Measurements from ENCODE around the gene FOXA3.
"Not testable (repeated sequence)": the region's sequence is repeated elsewhere in the genome, so short reads cannot be mapped to it uniquely, and the experiment has no call there.

Gene FOXA3

DNA sequence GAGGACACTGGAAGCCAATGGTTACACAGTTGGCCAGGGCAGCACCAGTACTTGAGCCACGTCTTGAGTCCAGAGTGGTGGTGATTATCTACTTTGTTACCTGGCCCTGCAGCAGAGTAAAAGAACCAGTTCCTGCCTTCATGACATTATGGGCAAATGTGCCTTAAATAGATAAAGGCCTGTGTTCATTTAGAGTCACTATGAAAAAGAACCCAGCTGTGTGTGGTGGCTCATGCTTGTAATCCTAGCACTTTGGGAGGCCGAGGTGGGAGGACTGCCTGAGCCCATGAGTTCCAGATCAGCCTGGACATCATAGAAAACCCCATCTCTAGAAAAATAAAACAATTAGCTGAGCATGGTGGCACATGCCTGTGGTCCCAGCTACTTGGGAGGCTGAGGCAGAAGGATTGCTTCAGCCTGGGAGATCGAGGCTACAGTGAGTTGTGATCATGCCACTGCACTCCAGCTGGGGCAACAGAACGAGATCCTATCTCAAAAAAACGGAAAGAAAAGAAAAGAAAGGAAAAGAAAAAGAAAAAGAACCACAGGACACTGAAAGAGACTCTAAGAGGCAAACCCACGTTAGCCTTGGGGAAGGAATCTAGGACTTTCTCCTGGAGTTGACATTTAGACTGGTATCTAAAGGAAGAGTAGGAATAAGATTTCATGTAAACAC is 25.2 kb downstream of the FOXA3 start:
- DNase-seq (ENCODE audit: low read depth in 2 of 2) = no peak

- no peak for DNase-seq (ENCODE audit: low read depth in 2 of 2)
Measured at GRCh38 chr19:45890877-45891276, 26.8 kb downstream of the FOXA3 start.

GRCh38 chr19:45895519-45895972 is 31.4 kb downstream of the FOXA3 start:
- no peak for DNase-seq (ENCODE audit: low read depth in 2 of 2)

DNA sequence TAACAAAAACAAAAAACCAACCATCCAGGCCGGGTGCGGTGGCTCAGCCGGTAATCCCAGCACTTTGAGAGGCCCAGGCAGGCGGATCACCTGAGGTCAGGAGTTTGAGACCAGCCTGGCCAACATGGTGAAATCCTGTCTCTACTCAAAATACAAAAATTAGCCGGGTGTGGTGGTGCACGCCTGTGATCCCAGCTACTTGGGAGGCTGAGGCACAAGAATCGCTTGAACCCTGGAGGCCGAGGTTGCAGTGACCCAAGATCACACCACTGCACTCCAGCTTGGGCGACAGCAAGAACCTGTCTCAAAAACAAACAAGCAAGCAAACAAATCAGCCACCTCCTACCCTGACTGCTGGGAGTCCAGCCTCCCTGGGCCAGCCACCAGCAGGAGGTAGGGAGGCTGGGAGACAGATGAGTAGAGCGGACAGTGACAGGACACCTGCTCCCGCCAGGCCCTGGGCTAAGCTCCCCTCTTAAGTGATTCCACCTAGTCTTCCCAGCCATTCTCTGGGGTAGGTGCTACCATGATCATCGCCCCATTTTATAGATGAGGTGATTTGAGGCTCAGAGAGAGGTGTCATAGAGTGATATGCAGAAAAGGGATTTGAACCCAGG is 32.0 kb downstream of the FOXA3 start:
- DNase-seq (ENCODE audit: low read depth in 2 of 2) = not testable (repeated sequence)

GRCh38 chr19:45897261-45897812 is 33.2 kb downstream of the FOXA3 start:
- DNase-seq (ENCODE audit: low read depth in 2 of 2) = no peak

GRCh38 chr19:45899253-45899652 is 35.1 kb downstream of the FOXA3 start:
- DNase-seq (ENCODE audit: low read depth in 2 of 2) = no peak

DNA sequence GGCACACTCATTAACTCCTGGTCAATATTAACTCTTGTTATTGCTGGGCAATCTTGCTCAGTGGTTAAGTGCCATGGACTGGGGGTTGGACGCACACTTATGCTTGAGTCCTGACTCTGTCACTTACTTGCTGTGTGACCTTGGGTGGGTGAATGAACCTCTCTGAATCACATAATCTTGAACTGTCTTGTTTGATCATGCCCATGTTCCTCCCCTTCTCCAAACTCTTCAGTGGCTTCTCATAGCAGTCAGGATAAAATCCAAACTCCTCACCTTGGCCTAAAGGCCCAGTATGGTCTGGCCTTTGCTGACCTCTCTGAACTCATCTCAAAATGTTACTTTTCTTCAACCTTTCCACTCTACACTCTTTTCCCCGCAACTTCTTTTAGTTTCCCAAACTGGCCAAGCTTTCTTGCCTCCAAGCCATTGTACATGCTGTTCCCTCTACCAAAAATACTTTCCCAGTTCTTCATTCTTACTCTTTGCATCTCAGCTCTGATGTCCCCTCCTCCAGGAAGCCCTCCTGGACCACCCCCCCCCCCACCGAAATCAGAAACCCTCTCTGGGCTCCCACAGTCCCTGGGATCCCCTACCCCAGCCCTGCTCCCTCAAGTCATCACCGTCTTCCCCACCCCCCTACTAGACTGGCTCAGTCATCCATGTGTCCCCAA is 35.9 kb downstream of the FOXA3 start:
- no peak for DNase-seq (ENCODE audit: low read depth in 2 of 2)

DNA sequence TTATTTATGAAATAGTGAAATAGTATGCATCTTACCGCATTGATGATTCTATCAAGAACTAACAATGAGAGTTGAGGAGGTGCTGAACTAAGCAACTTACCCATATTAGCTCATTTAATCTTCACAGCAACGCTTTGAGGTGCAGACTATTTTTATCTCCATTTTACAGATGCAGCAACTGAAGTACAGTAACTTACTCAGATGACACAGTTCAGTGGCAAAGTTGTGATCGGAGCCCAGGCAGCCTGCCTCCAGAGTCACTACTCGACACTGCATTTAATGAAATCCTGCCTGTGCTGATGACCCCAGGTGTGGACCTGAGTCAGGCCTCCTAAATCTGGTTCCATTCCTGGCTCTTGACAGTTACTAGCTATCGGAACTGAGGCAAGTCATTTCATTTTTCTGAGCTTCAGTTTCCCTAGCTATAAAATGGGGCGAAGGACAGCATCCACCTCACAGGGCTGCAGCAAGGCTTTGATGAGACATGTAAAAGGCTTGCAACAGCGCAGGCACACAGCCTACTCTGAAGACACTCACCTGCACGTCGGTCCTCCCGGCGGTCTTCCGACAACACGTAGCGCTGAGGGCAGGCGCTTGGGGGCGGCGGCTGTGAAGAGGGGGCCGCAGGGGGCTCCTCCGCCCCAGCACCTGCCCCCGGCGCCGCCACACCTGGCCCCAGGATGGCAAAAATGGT is 36.8 kb downstream of the FOXA3 start:
- no peak for DNase-seq (ENCODE audit: low read depth in 2 of 2)

GRCh38 chr19:45901432-45901911 is 37.3 kb downstream of the FOXA3 start:
- DNase-seq (ENCODE audit: low read depth in 2 of 2) = no peak

DNA sequence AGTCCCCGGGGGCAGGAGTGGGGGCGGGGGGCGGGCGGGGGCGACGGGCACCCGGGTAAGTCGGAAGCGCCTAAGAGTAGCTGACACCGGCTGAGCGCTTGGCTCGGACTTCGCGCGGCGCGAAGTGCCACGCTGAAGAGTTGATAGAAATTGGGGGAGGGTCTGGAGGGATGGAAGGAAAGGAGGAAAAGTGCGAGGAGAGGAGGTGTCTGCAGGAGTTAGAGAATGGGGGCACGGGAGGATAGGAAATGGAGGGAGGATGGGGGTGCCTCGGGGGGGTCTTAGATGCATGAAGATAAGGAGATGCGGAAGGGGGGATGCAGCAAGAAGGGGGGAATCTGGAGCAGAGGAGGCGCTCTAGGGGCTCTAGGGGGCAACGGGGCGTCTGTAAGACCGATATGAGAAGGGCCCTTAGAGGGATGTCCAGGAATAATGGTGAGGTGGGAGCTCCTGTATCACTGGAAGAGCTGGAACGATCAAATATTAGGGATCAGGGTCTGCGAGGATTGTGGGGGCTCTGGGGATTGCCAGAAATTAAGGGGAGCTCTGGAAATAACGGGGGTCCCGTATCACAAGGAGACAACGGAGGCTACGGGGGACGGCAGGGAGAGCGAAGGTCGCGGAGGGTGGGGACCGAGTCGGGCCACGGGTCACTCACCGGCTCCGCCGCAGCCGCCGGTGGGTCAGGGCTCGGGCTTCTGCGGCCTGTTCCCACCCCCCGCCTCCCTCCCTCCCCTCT is 38.0 kb downstream of the FOXA3 start, which contains the start of gene MYPOP:
TSS of gene MYPOP (minus strand) at position 702 of the 739 bp plus-strand sequence. CDS start 840 bp downstream, outside the sequence.
- no peak for DNase-seq (ENCODE audit: low read depth in 2 of 2)

DNA sequence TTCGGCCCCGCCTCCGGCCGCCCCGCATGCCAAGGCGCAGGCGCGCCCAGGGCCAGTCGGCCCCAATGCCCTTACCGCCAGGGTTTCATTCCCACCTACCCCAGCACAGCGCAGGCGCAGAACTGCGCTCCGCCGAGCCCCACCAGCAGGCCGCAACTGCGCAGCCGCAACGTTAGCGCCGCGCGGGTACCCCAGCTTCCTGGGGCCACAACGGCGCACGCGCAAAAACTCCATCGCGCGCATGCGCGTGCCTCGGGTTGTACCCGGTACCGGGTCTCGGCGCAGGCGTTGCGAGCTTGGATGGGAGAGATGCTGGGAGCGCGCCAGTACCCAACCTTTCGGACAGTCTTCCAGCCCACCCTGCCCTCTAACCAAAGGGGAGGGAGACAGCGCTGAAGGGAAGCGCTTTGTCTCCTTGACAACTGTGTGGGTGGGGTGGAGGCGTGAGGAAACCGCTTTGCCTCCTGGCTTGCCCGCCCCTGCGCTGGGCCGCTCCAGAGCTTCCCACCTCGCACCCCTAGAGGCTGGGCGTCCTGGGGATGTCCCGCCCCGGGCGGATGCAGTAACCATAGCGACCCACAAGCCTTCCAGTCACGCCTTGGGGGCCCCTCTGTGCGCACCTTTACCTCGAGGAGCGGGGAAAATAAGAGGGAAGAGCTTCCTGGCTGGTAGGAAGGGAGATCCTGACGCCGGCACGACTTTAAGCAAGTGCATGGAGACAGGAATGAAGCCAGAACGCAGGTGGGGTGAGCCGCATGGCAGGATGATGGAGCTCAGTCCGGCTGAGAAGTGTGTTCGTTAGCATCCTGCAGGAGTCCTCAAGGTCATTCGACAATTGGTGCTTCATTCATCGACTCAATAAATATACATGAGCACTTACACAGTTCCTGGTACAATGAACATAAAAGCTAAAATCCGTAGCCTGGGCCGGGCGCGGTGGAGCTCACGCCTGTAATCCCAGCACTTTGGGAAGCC is 38.8 kb downstream of the FOXA3 start:
- peak; percentile 99 for DNase-seq (ENCODE audit: low read depth in 2 of 2)

- no peak for DNase-seq (ENCODE audit: low read depth in 2 of 2)
Measured at GRCh38 chr19:45905011-45905410, 40.9 kb downstream of the FOXA3 start.

DNA sequence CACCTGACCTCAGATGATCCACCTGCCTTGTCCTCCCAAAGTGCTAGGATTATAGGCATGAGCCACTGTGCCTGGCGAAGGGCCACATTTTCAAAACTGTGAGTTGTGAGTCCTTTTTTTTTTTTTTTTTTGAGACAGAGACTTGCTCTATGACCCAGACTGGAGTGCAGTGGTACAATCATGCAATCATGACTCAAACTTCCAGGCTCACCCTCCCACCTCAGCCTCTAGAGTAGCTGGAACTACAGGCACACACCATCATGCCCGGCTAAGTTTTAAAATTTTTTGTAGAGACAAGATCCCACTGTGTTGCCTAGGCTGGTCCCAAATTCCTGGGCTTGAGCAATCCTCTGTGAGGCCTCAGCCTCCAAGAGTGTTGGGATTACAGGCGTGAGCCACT is 42.1 kb downstream of the FOXA3 start:
- no peak for DNase-seq (ENCODE audit: low read depth in 2 of 2)

DNA sequence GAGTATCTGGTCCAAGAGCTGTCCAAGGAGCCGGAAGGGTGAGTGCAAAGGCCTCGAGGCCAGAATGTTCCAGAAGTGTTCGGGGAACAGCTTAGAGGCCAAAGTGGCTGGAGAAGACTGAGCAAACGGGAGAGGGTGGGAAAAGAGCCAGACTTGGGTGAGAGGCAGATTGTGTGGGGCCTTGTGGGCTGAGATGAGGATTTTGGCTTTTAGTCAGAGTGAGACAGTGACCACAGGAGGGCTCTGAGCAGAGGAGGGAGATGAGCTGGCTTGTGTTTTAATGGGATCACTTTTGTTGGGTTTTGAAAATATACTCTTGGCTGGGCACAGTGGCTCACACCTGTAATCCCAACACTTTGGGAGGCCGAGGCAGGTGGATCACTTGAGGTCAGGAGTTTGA is 44.8 kb downstream of the FOXA3 start:
- DNase-seq (ENCODE audit: low read depth in 2 of 2) = no peak

- DNase-seq (ENCODE audit: low read depth in 2 of 2) = no peak
Measured at GRCh38 chr19:45911291-45911690, 47.2 kb downstream of the FOXA3 start.

DNA sequence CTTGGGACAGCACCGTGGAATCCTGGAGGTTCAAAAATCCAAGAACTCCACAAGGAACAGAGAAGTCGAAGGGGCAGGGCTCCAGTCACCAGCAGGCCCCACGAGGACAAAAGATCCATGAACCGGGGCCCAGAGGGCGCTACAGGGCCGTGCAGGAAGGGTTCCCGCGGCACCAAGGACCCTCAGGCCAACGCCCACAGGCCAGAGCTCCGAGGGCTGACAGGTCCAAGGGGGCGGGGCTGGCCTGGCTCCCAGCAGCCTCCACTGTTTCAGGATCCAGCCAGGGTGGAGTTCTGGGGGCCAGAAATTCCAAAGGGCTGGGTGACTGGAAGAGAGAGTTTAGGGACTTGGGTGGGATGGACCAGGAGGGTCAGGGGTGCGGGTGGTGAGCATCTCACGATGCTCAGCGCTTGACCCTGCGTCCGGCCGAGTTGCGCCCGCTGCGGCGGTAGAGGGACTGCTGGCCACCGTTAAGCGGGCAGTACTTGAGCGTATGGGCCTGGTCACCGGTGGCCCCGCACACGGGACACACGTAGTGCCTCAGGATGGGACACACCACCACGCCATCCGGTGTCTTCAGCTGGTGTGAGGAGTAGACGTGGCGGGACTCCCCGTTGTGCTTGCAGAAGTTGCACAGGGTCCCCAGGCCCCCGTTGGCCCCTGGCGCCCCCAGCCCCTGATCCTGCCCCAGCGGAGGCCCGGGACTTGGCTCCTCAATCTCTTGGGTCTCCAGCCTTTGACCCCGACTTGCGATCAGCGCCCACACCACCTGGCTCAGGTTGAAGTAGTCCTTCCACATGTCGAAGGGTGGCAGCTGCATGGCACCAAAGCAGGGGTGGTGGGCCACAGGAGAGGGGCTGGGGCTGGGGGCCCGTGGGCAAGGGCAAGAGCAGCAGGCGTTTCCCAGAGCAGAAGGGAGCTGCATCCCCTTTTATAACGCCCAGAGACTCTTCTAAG is 50.0 kb downstream of the FOXA3 start, which contains the start of gene NANOS2:
TSS of gene NANOS2 (minus strand) at position 905 of the 957 bp plus-strand sequence. CDS start at position 820, 85 bp downstream.
- DNase-seq (ENCODE audit: low read depth in 2 of 2) = no peak

- DNase-seq (ENCODE audit: low read depth in 2 of 2) = no peak
Measured at GRCh38 chr19:45917421-45918091, 53.4 kb downstream of the FOXA3 start.

- no peak for DNase-seq (ENCODE audit: low read depth in 2 of 2)
Measured at GRCh38 chr19:45918721-45919120, 54.6 kb downstream of the FOXA3 start.
